HG03378 (cell line): ENCODE results near the gene ANXA4.

ENCODE experiments used
- ATAC-seq: cut with Tn5 transposase; IDR thresholded peaks from one replicate; pipeline ENCODE4 v1.9.1; 2021; ENCODE audit warnings: mild to moderate bottlenecking, moderate library complexity; ENCODE audit not compliant: unreplicated experiment

Gene ANXA4

DNA sequence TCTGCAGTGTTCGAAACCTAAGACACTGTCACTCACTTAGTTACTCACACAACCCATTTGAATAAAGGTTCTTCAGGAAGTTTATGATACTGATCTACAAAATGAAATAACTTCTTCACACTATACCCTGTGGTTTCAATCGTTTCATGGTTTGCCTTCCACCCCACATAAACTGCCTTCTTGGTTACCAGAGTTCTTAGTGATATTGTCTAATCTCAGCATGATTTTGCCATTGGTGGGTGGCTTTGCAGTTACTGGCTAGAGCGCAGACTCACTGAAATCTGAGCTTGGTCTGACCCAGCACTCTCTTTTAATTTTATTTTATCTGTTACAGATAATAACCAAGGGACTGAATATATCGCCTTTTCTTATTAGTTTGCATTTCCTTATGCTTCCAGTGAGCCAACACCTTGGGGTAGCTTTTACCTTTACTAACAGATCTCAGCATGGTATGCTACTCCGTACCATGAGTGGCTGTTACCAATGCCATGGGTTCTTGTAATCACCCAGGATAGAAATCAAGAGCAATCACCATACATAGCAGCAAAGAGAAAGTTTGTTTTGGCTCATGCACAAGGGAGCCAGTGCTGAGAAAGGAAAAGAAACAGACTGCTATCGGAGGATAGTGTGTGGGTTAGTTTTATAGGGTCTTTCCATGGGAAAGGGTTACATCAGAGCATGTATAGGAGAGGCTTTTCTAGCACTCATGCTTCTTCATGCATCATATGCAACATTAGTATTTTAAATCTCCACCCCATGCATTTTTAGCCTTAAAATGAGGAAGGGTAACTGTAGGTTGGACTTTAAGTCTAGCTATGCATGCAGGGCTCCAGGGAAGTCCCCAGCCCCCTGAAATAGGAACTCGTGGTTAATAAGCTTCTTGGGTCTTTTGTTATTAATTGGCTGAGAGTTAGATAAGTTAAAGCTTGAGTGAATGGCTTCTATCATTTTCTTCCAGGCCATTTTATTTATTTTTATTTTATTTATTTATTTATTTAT, 33.3 kb downstream of the ANXA4 start:
- peak; percentile 67 for ATAC-seq

DNA sequence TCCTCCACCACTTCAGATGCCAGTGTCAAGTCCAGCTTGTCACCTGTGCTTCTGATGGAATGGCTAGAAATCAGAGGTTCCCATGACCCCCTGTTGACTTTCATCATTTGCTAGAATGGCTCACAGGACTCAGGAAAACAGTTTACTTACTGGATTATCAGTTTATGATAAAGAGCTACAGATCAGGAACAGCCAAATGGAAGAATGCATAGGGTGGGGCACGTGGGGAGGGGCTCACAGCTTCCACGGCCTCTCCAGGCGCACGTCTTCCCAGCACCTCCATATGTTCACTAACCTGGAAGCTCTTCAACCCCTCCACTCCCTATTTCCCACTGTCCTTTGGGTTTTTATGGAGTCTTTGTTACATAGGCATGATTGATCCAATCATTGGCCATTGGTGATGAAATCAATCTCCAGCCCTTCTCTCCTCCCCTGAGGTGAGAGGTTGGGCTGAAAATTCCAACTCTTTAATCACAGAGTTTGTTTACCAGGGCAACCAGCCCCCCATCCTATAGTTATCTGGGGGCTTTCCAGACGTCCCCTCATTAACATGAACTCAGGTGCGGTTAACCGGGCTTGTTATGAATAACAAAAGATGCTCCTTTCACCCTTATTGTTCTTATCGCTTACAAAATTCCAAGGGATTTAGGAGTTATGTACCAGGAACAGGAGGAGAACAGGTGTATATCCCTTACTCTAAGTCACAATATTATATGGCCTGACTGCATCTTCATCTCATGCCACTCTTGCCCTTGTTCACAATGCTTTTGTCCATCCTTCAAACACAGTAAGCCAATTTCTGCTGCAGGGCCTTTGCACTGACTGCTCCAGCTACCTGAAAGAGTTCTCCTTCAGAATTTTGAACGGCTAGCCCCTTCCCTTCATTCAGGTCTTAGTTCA, 35.2 kb downstream of the ANXA4 start:
- ATAC-seq = no peak

DNA sequence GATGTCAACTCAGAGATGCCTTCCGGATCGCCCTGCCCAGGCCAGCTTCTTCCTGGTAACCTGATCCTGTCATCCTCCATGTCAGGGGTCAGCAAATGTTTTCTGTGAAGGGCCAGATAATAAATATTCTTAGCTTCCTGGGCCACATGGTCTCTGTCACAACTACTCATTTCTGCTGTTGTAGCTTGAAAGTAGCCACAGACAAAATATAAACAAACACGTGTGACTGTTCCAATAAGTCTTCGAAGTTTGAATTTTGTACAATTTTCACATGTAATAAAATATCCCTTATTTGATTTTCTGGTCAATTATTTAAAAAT, 35.8 kb downstream of the ANXA4 start:
- ATAC-seq = no peak

DNA sequence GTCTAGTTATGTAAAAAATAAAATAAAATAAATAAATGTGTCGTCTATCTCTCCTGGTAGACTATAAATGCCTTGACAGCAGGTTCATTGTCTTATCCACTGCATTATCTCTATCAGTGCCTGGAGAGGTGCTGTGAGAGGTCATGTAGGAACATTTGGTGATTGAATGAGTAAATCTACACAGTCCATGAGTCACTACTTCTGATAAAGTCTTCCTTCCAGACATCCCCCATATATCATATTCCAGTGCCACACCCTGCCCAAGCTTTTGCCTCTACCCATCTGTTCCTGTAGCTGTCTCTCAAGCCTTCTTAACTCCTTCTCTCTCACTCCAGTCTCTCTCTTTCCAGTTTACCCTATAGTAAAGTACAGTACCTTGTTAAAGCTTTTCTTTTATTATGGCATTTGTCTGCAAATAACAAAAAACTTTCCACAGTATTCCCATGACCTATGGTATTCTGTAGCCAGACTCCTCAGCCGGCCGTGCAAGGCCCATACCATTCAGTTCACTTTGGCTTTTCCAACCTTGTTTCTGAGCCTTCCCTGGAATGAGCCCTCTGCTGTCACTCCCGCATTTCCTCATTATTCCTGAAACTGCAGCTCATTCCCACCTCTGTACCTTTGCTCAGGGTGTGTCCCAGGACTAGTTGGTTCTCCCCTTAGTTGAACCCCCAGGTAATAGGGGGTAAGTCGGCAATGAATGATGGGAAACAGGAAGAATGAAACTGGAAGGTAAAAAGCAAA, 37.5 kb downstream of the ANXA4 start:
- ATAC-seq = no peak

DNA sequence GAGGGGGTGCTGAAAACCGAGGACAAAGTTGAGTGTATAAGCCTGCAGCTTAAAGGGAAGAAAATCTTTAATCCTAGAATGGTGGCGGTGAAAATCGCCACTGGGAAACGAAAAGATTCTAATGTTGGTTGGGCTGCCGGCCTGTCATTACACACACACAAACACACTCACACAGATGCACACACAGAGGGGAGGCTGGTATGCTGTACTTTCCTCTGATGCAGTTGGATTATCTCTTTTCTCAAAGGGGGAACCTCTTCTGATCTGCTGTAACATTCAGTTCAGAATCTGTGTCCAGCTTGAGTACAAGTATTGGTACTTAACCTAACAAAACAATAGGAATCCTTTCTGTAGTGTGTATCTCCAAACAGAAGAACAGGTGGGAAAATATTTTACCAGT, 39.0 kb downstream of the ANXA4 start:
- ATAC-seq = no peak

DNA sequence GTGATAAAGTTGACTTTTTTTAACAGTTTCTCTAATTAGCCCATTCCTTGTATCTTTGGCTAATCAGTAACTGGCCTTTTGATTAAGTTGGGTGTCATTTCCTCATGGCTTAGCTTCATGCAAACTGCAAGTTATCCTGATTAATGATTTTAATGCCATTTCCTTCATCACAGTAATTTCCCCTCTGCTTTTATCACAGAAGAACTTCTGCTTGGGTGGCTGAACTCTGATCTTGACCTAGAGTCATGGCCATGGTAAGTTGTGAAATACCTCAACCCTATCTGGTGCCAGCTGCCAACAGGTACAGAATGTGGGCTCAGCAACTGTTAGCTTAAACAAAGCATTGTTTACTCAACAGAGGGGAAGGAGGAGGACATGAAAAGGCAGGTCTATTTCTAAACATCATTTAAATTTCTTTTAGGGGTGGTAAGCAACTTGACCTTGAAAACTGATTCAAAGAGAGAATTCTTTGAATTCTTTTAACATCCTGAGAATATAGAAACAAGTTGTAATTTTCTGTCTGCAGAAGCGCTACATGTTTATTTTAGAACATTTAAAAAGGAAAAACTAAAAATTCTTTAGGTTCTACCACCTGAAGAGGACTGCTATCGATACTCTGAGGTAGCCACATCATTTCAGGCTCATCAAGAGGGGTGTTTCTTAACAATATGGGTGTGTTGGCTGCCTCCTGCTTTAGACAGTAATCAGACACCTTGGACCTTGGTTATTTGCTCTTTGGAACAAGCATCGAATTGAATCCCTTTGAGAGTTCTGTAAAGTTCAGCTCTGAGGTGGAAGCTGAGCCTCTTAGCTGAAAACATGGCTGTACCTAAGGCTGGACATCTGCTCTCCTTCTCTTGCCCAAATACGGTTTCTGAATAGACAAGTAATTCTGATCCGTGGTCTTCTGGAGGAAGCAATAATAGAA, 39.7 kb downstream of the ANXA4 start:
- ATAC-seq = no peak

DNA sequence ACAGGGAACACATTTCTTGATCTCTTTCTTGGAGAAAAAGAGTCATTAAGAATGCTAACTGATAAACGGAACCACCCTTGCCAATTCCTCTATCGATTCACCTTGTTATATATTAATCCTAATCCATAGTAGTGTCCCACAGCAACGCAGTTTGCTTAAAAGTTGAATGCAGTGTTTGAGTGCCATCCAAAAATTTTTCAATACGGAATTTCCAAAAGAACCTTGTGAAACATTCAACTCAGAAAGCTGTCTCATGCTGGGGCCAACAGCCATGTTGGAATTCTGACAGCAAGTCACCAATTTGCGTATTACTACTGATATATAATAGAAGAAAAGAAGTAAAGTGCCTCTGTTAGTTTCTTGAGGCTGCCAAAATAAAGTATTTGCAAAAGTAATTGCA, 42.3 kb downstream of the ANXA4 start:
- no peak for ATAC-seq

DNA sequence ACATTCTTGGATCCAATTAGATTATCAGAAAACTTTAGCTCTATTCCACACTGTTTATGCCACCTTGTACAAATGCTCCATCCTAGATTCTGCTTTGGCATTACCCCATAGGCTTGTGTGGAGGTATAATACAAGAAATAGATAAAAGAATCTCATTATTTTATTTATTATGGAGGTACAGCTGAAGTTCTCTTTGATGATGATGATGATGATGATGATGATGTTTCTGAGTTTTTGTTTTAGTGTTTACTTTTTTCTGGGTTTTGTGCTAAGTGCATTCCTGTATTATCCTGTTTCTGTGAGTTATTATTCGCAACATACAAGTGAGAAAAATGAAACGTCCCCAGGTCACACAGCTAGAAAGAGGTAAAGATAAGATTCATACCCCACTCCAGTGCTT, 43.4 kb downstream of the ANXA4 start:
- ATAC-seq = no peak

DNA sequence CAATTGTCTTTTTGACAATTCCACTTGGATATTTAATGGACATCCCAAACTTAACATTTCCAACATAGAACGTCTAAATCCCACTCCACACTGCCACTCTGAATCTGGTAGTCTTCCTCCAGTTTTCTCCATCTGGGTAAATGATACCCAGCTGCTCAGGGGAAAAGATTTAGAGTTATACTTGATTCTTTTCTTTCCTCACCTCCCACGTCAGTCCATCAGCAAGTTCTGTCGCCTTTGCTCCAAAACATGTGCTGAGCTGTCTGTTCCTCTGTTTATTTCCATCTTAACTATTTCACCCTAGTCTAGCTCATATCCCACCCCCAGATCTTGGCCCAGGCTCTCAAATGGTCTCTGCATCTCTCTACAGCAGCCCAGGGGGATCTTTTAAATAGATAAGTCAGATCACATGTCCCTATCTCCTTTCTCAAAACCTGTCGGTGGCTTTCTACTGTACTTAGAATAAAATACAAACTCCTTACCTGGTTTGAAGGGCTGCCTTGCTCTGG, 44.2 kb downstream of the ANXA4 start:
- ATAC-seq = no peak

DNA sequence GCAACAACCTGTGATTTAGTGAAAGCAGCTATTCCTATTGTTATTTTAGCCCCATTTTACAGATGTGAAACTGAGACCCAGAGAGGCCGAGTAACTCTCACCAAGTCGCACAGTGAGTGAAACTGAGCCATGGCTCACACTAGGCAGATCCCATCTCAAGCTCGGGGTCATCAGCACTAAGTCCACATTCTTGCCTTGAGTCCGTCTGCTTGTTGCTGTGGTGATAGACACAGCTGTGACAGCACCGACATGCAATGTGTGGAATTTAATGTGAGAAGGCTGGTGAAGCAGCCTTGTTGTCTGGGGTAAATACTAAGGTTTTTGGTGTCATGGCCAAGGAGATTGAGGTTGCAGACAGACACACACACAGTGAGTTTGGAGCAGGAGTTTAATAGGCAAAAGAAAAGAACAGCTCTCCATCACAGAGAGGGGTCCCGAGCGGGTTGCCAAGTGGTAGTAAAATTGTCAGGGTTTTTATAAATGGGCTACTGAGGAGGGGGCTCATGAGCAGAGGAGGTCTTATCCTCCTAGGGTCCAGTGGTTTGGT, 47.3 kb downstream of the ANXA4 start:
- peak; percentile 36 for ATAC-seq

DNA sequence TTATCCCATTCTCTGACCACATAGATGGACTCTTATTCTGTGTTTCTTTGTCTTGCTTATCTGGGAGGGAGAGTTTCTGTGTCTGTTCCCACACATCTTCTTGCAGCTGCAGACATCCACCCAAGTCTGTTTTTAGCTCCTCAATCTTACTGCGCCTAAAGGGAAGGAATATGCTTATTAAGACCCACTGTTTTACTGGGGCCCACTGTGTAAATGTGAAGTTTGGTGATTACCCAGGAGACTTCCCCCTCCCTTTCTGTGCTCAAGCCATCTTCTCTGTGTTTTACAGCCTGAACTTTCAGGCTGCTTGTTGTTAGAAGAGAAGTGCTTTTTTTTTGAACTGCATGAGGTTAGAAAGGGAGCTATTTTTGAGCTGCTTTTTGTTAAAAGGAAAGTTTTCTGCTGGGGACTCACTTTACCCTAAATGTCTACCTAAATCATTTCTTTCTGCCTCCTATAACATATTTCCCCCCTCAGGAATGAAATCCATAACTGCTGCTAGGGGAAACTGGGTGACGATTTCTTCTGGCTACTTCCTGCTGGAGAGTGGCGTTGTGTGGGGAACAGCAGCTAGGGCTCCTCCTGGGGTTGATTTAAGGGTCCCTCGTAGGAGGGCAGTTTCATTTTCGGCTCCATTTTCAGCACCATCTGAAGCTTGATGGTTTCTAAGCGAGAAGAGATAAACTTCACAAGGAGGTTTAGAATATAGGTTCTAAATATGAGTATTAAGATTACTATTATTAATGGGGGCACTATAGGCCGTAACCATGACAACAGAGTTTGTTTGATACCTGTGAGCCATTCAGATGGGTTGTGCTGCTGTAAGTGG, 48.1 kb downstream of the ANXA4 start:
- ATAC-seq = peak; percentile 50

DNA sequence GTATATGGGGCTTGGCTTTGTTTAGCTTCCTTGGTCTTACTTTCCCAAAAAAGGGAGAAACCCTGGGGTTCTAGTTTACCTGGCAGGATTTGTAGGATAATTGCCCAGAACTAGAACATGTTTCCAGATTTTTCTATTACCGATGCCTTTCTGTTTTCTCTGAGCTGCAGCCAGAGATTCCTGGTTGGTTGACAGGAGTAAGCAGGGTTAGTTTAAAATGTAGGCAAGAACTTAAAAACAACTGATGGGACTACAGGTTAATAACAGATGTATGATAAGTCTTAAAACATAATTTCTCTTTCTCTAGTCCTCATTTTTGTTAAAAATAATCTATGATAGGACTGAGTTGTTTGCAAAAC, 48.6 kb downstream of the ANXA4 start:
- no peak for ATAC-seq

DNA sequence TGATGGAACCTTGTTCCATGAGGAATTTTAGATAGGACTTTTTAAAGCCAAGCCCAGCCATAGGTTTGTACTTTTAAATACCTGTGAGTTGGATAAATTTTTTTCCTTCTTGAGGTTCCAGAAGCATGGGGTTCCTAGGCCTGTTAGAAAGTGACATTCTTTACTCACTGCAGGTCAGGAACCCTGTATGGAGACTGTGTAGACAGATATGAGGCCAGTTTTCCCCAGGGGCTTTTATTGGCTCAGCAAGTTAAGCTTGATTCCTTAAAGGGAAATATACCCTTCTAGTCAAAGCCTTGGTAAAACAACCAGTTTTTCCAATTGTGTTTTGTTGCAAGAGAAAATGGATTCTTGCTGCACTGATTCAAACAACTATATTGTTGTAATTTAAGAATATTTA, 49.1 kb downstream of the ANXA4 start:
- no peak for ATAC-seq

DNA sequence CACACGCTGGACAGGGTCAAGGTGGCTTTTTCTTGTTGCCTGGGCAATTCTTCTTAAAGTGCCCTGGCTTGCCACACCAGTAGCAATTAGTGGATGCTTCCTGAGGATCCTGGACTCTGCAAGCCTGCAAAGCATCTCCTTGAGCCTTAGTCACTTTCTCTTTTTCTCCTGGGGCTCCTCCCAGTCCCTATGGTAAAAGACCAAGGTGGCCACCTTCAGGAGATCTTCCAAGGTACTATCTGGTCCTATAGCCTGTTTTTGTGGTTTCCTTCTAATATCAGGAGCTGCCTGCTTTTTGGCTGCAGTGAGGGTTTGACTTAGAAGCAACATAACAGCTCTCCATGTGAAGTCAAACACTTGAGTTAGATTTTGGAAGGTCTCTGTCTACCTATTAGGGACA, 54.2 kb downstream of the ANXA4 start:
- no peak for ATAC-seq

DNA sequence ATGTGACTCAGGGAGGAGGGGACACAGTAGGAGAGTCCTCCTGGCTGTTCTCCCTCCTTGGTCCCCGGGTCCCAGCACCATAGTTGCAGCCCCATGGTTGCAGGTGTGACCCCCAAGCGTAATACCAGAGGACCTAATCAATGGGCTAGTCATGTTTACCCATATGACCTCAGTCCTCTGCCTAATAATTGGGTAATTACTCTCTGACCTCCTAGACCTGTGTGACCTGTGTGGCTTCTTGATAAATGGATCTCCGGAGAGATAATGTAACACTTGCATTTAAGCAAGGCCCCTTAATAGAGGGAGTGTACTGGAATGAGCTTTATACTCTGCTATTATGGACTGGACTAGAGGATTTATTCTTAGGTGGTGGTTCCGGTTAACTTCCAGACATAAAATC, 55.3 kb downstream of the ANXA4 start:
- no peak for ATAC-seq

DNA sequence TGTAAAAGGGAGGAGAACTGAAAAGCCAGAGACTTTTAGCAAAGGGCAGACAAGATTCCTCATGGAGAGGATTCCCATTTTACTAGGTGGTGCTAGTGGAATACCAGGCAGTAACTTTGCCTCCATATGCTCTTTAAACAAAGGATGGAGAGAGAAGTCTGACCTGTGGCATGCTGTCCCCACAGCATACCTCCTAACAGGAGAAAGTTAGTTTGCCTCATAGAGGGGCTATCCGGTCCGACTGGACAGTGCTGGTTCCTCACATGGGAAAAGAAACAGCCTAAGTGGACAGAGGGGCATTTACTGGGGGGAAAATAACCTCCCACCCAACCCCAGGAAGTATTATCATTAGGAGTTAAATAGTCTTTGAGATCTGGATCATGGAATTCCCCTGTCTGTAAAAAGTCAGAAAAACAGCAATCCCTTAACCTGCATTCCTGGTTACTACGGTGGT, 55.9 kb downstream of the ANXA4 start:
- no peak for ATAC-seq

DNA sequence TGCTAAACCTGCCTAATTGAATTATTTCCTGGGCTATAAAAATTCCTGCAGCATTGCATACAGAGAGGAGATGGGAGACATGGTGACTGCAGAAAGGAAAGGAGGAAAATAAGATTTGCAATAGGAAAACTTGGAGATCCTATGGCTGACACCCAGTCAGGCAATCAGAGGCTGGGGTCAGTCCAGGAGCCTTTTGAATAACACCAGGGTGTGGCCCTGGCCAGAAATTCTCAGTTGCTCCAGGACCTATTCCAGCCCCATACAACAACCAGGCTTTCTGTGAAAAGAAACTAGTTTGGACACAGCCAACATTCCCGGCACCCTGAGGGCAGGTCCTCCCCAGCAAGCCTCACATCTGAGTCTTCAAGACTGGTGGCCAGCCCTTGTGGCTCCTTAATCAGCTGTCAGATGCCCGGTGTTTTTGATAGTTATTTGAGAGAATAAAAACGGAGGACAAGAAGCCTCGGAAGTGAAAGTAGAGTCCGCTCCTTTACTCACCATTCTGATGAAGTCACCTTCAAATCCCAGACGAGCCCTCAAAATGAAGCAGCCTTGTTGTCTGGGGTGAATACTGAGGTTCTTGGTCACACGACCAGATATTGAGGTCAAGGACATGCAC, 56.5 kb downstream of the ANXA4 start:
- no peak for ATAC-seq

DNA sequence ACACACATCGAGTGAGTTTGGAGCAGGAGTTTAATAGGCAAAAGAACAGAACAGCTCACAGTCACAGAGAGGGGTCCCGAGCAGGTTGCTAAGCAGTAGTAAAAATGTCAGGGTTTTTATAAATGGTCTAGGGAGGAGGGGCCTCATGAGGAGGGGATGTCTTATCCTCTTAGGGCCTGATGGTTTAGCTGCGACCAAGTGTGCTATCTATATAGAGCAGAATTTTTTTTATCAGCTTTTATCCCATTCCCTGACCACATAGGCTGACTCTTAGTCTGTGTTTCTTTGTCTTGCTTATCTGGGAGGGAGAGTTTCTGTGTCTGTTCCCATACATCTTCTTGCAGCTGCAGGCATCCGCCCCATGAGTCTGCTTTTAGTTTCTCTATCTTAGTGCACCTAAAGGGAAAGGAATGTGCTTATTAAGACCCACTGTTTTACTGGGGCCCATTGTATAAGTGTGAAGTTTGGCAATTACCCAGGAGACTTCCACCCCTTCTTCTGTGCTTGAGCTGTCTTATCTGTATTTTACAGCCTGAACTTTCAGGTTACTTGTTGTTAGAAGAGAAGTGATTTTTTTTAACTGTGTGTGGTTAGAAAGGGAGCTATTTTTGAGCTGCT, 57.1 kb downstream of the ANXA4 start:
- ATAC-seq = peak; percentile 39
